HUES64 (cell line): ENCODE measurements around the gene IFNGR1.
"Not testable (repeated sequence)": the region's sequence is repeated elsewhere in the genome, so short reads cannot be mapped to it uniquely, and the experiment has no call there.

Experiments
- H3K27ac ChIP-seq: 2 replicates; pipeline ENCODE4 v1.7.0; 2013; ENCODE audit warnings: low read depth, low read length, inconsistent platforms
- H3K27me3 ChIP-seq: 2 replicates; pipeline ENCODE4 v1.6.1; 2013; ENCODE audit warnings: mild to moderate bottlenecking, low read length; ENCODE audit not compliant: insufficient read depth
- H3K36me3 ChIP-seq: 2 replicates; pipeline ENCODE4 v1.6.1; 2013; ENCODE audit warnings: mild to moderate bottlenecking, low read length; ENCODE audit not compliant: insufficient read depth
- H3K4me1 ChIP-seq: 2 replicates; pipeline ENCODE4 v1.6.1; 2013; ENCODE audit warnings: mild to moderate bottlenecking, low read length, moderate library complexity; ENCODE audit not compliant: insufficient read depth
- H3K4me3 ChIP-seq: 2 replicates; pipeline ENCODE4 v1.5.1; 2013; ENCODE audit warnings: mild to moderate bottlenecking, low read length, moderate library complexity
- H3K9ac ChIP-seq: 2 replicates; pipeline ENCODE4 v1.6.1; 2013; ENCODE audit warnings: mild to moderate bottlenecking, low read depth, low read length
- H3K9me3 ChIP-seq: 2 replicates; pipeline ENCODE4 v1.6.1; 2013; ENCODE audit warnings: low read depth, low read length; ENCODE audit not compliant: insufficient read depth
- whole genome bisulfite sequencing: fragments of 150-250, 120-280 bp; methylation state at CpG from one replicate; pipeline ENCODE4 v1.1.7; 2013; ENCODE audit warnings: missing lambda C conversion rate; 5-methylcytosine and 5-hydroxymethylcytosine counted together

Gene IFNGR1

GRCh38 chr6:137256350-137257103 lies 37.3 kb upstream of the IFNGR1 start:
- Histone ChIP-seq H3K27ac (no peak overlapping the region), H3K4me3 (no peak overlapping the region), H3K27me3 (no peaks in the 10 kb centered on the region), H3K4me1 (no peaks in the 10 kb centered on the region), H3K9ac (no peak overlapping the region), H3K36me3 (no peaks in the 10 kb centered on the region), H3K9me3 (peaks cover 19% of the 10 kb centered on the region)
- 80% methylated on average over 1 of the region's 1 CpG for WGBS

- H3K4me3 ChIP-seq: no peak overlapping the region
- peaks cover 19% of the 10 kb centered on the region for H3K9me3 ChIP-seq
- no CpG with 5 or more reads among the region's 1 CpG for WGBS
- H3K27ac ChIP-seq: no peak overlapping the region
- H3K36me3 ChIP-seq: no peaks in the 10 kb centered on the region
- H3K9ac ChIP-seq: no peak overlapping the region
- no peaks in the 10 kb centered on the region for H3K27me3 ChIP-seq
- no peaks in the 10 kb centered on the region for H3K4me1 ChIP-seq
Observed at GRCh38 chr6:137254966-137255365, 35.8 kb upstream of the IFNGR1 start.

- peaks cover 19% of the 10 kb centered on the region for H3K9me3 ChIP-seq
- H3K4me1 ChIP-seq, H3K36me3 ChIP-seq, H3K27ac ChIP-seq, H3K4me3 ChIP-seq, H3K27me3 ChIP-seq, H3K9ac ChIP-seq: not testable (repeated sequence)
- 57% methylated on average over 2 of the region's 2 CpGs for WGBS
Observed at GRCh38 chr6:137254430-137254829, 35.2 kb upstream of the IFNGR1 start.

- H3K4me3 ChIP-seq: no peak overlapping the region
- no peak overlapping the region for H3K27ac ChIP-seq
- no peaks in the 10 kb centered on the region for H3K36me3 ChIP-seq
- peaks cover 3% of the 10 kb centered on the region; the same call in 1 of the 2 replicates for H3K9me3 ChIP-seq
- 83% methylated on average over 4 of the region's 4 CpGs for WGBS
- H3K4me1 ChIP-seq: no peaks in the 10 kb centered on the region
- H3K27me3 ChIP-seq: no peaks in the 10 kb centered on the region
- H3K9ac ChIP-seq: no peak overlapping the region
Observed at GRCh38 chr6:137248702-137249101, 29.5 kb upstream of the IFNGR1 start.

GRCh38 chr6:137247724-137248123 lies 28.5 kb upstream of the IFNGR1 start:
- H3K9me3 ChIP-seq: no peaks in the 10 kb centered on the region
- no peaks in the 10 kb centered on the region for H3K27me3 ChIP-seq
- no peak overlapping the region for H3K9ac ChIP-seq
- no peak overlapping the region for H3K27ac ChIP-seq
- H3K4me3 ChIP-seq: no peak overlapping the region
- no peaks in the 10 kb centered on the region for H3K4me1 ChIP-seq
- H3K36me3 ChIP-seq: no peaks in the 10 kb centered on the region

GRCh38 chr6:137246791-137247202 lies 27.6 kb upstream of the IFNGR1 start:
- Histone ChIP-seq H3K4me3 (no peak overlapping the region), H3K27ac (no peak overlapping the region), H3K27me3 (no peaks in the 10 kb centered on the region), H3K9ac (no peak overlapping the region), H3K4me1 (no peaks in the 10 kb centered on the region), H3K36me3 (no peaks in the 10 kb centered on the region), H3K9me3 (no peaks in the 10 kb centered on the region)
- 100% methylated on average over 1 of the region's 1 CpG for WGBS

- Histone ChIP-seq H3K27ac (no peak overlapping the region), H3K27me3 (no peaks in the 10 kb centered on the region), H3K4me3 (no peak overlapping the region), H3K9me3 (no peaks in the 10 kb centered on the region), H3K4me1 (no peaks in the 10 kb centered on the region), H3K36me3 (no peaks in the 10 kb centered on the region), H3K9ac (no peak overlapping the region)
- WGBS: 97% methylated on average over 4 of the region's 4 CpGs
Observed at GRCh38 chr6:137246164-137246563, 27.0 kb upstream of the IFNGR1 start.

- Histone ChIP-seq H3K9ac (no peak overlapping the region), H3K9me3 (no peaks in the 10 kb centered on the region), H3K27ac (no peak overlapping the region), H3K27me3 (no peaks in the 10 kb centered on the region), H3K36me3 (no peaks in the 10 kb centered on the region), H3K4me1 (no peaks in the 10 kb centered on the region), H3K4me3 (no peak overlapping the region)
- 89% methylated on average over 3 of the region's 3 CpGs for WGBS
Observed at GRCh38 chr6:137241481-137242038, 22.4 kb upstream of the IFNGR1 start.

- 84% methylated on average over 1 of the region's 1 CpG for WGBS
- Histone ChIP-seq H3K27ac (no peak overlapping the region), H3K36me3 (no peaks in the 10 kb centered on the region), H3K9me3 (no peaks in the 10 kb centered on the region), H3K4me1 (no peaks in the 10 kb centered on the region), H3K4me3 (no peak overlapping the region), H3K9ac (no peak overlapping the region), H3K27me3 (no peaks in the 10 kb centered on the region)
Observed at GRCh38 chr6:137240168-137240567, 21.0 kb upstream of the IFNGR1 start.

- H3K27ac ChIP-seq: no peak overlapping the region
- H3K36me3 ChIP-seq: no peaks in the 10 kb centered on the region
- no peak overlapping the region for H3K9ac ChIP-seq
- no peak overlapping the region for H3K4me3 ChIP-seq
- peaks cover 6% of the 10 kb centered on the region; the same call in 1 of the 2 replicates for H3K4me1 ChIP-seq
- H3K9me3 ChIP-seq: no peaks in the 10 kb centered on the region
- H3K27me3 ChIP-seq: no peaks in the 10 kb centered on the region
Observed at GRCh38 chr6:137237413-137238170, 18.4 kb upstream of the IFNGR1 start.

GRCh38 chr6:137236581-137237355 lies 17.6 kb upstream of the IFNGR1 start:
- no peaks in the 10 kb centered on the region for H3K36me3 ChIP-seq
- no peaks in the 10 kb centered on the region for H3K9me3 ChIP-seq
- H3K4me1 ChIP-seq: peaks cover 9% of the 10 kb centered on the region; the same call in 1 of the 2 replicates
- WGBS: 89% methylated on average over 5 of the region's 5 CpGs
- no peak overlapping the region for H3K27ac ChIP-seq
- no peak overlapping the region for H3K9ac ChIP-seq
- no peaks in the 10 kb centered on the region for H3K27me3 ChIP-seq
- no peak overlapping the region for H3K4me3 ChIP-seq
